Heart right ventricle (tissue), 16 donors: Measurements from ENCODE around the gene MAPK8IP2. TPM values are rescaled to one million over a fixed set of nuclear protein-coding genes. Genes with fewer than 3 reads are reported as not detected.

Experiments used
- ATAC-seq, 8 donors: fragments of 200-7000 bp; cut with Tn5 transposase; one replicate each; pipeline ENCODE4 v1.9.1; 2020; ENCODE audit warnings: mild to moderate bottlenecking in 8 of 8, moderate library complexity in 8 of 8, moderate number of reproducible peaks in 1 of 8
- DNase-seq, 2 donors: peaks; one replicate each; pipeline ENCODE4 v3.0.0-alpha.2; 2020
- H3K27ac ChIP-seq, 10 donors: fragments of 200-600 bp; sonication (generic) in 2 of 10; one replicate each; pipeline versions ENCODE4 v1.5.0 to v1.8.0; 2020 to 2022; ENCODE audit warnings: mild to moderate bottlenecking in 3 of 10
- H3K27me3 ChIP-seq, 7 donors: fragments of 200-600 bp; one replicate each; pipeline ENCODE4 v1.8.0; 2021 to 2022; ENCODE audit warnings: mild to moderate bottlenecking in 2 of 7
- H3K36me3 ChIP-seq, 9 donors: fragments of 200-600 bp; sonication (generic) in 1 of 9; one replicate each; pipeline versions ENCODE4 v1.5.0 to v1.8.0; 2020 to 2022; ENCODE audit warnings: mild to moderate bottlenecking in 2 of 9
- H3K4me1 ChIP-seq, 9 donors: fragments of 200-600 bp; sonication (generic) in 1 of 9; one replicate each; pipeline versions ENCODE4 v1.5.0 to v1.8.0; 2020 to 2022; ENCODE audit warnings: mild to moderate bottlenecking in 4 of 9
- H3K4me3 ChIP-seq, 10 donors: fragments of 200-600 bp; sonication (generic) in 2 of 10; one replicate each; pipeline versions ENCODE4 v1.5.0 to v1.8.0; 2020 to 2022; ENCODE audit warnings: mild to moderate bottlenecking in 7 of 10, moderate library complexity in 2 of 10
- H3K9me3 ChIP-seq, 11 donors: fragments of 200-600 bp in 10 of 11; sonication (generic) in 2 of 11; one replicate each; pipeline versions ENCODE4 v1.5.0 to v1.8.0; 2013 to 2022; ENCODE audit warnings: mild to moderate bottlenecking in 2 of 11, control low read depth in 1 of 11, moderate library complexity in 1 of 11
- WGBS, 2 donors: extraction: QIAGEN DNeasy Blood & Tissue Kit; methylation state at CpG; one replicate each; pipeline ENCODE4 v1.1.7; 2013; ENCODE audit warnings: inconsistent platforms in 1 of 2; 5-methylcytosine and 5-hydroxymethylcytosine counted together
- intact Hi-C, 10 donors: fragments of 100-400 bp; cut with DNase I; formaldehyde crosslinking; loops; one replicate each; pipeline versions ENCODE4 v1.11.1 to v1.14.2; 2022
- polyA plus RNA-seq, 2 donors: library from polyadenylated mRNA; stranded (reverse); fragments of 200-250 nt; gene quantifications; one replicate each; pipeline ENCODE4 v1.2.3, GENCODE V29; 2013
- total RNA-seq, 10 donors: library from RNA; stranded (reverse); fragmentation: NEBNext Ultra II Directional in 3 of 10; extraction: Animal tissue kit (Norgen Biotek cat#: 25700) in 3 of 10; gene quantifications; one replicate each; pipeline versions ENCODE4 v1.2.1 to v1.2.4, GENCODE V29; 2021 to 2023
- TF ChIP-seq, protein P1 (sequence below), 9 donors: fragments of 200-600 bp; sonication (generic) in 2 of 9; IDR thresholded peaks; one replicate each; pipeline versions ENCODE4 v1.5.0 to v1.8.0; 2021 to 2022; ENCODE audit warnings: antibody characterized with exemption in 9 of 9, mild to moderate bottlenecking in 5 of 9, moderate library complexity in 1 of 9
- donor health status: Arrhythmogenic right ventricular cardiomyopathy.
- donor health status: ischemic (EF 13 %, LVEDD 7.1; RV severe dilation, severe dysfunction).
- donor health status: healthy with polysubstance abuse.
- donor health status: DM: no; HTN: yes; CAD: no.
- donor health status: DM: no; HTN: no; CAD: no.
- donor health status: ischemic (EF 25% LVEDD 6.9; RV normal size, moderate dysfunction).
- donor health status: ischemic (EF 25% LVEDD 5.7; RV mildly dilated, moderate dysfunction).
- donor health status: healthy.
- donor health status: DM: yes; HTN: yes; CAD: no.
- donor health status: Ischemic cardiomyopathy.
- donor health status: ischemic (EF 35%, LVEDD 5.7; RV mildly dilated, moderate dysfunction).
- donor health status: nonischemic (EF 11% LVEDD 7.7; RV severe dilation, severe dysfunction).
- donor health status: DM: yes; HTN: yes; CAD: no.
- donor health status: PGD.
- donor health status: ischemic (EF 29% LVEDD 5.4; RV normal size, mild dysfunction).
- donor health status: nonischemic (EF 23%, LVEDD 6.1; RV moderate dilation, normal function).

MAPK8IP2 gene
- total and polyA plus RNA-seq, 12 donors, result 0.08 to 0.52 (median 0.27) TPM

DNA sequence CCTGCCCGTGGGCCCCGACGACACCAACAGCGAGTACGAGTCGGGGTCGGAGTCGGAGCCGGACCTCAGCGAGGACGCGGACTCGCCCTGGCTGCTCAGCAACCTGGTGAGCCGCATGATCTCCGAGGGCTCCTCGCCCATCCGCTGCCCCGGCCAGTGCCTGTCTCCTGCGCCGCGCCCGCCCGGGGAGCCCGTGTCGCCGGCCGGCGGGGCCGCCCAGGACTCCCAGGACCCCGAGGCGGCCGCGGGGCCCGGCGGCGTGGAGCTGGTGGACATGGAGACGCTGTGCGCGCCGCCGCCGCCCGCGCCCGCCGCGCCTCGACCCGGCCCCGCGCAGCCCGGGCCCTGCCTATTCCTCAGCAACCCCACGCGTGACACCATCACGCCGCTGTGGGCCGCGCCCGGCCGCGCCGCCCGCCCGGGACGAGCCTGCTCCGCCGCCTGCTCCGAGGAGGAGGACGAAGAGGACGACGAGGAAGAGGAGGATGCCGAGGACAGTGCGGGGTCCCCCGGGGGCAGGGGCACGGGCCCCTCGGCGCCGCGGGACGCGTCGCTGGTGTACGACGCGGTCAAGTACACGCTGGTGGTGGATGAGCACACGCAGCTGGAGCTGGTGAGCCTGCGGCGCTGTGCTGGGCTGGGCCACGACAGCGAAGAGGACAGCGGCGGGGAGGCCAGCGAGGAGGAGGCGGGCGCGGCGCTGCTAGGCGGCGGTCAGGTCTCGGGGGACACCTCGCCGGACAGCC, 3.8 kb downstream of the MAPK8IP2 start:
- no peak overlapping the region for H3K4me3 ChIP-seq
- intact Hi-C loops, result no loop called here
- DNase-seq, result no peak
- WGBS, 2 donors, result 46 to 50% methylated on average over 61 to 103 of the region's 103 CpGs
- no peak overlapping the region for H3K27ac ChIP-seq
- TF ChIP-seq, protein P1, sequence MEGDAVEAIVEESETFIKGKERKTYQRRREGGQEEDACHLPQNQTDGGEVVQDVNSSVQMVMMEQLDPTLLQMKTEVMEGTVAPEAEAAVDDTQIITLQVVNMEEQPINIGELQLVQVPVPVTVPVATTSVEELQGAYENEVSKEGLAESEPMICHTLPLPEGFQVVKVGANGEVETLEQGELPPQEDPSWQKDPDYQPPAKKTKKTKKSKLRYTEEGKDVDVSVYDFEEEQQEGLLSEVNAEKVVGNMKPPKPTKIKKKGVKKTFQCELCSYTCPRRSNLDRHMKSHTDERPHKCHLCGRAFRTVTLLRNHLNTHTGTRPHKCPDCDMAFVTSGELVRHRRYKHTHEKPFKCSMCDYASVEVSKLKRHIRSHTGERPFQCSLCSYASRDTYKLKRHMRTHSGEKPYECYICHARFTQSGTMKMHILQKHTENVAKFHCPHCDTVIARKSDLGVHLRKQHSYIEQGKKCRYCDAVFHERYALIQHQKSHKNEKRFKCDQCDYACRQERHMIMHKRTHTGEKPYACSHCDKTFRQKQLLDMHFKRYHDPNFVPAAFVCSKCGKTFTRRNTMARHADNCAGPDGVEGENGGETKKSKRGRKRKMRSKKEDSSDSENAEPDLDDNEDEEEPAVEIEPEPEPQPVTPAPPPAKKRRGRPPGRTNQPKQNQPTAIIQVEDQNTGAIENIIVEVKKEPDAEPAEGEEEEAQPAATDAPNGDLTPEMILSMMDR (IDR thresholded peaks at IDR 0.05), result no peak
- H3K36me3 ChIP-seq, result no peaks in the 10 kb centered on the region
- no peak for ATAC-seq
- peaks cover 5 to 79% (median 69%) of the 10 kb centered on the region in 7 donors for H3K27me3 ChIP-seq
- no peaks in the 10 kb centered on the region for H3K9me3 ChIP-seq
- peaks cover 0 to 14% (median 5%) of the 10 kb centered on the region in 9 donors for H3K4me1 ChIP-seq

DNA sequence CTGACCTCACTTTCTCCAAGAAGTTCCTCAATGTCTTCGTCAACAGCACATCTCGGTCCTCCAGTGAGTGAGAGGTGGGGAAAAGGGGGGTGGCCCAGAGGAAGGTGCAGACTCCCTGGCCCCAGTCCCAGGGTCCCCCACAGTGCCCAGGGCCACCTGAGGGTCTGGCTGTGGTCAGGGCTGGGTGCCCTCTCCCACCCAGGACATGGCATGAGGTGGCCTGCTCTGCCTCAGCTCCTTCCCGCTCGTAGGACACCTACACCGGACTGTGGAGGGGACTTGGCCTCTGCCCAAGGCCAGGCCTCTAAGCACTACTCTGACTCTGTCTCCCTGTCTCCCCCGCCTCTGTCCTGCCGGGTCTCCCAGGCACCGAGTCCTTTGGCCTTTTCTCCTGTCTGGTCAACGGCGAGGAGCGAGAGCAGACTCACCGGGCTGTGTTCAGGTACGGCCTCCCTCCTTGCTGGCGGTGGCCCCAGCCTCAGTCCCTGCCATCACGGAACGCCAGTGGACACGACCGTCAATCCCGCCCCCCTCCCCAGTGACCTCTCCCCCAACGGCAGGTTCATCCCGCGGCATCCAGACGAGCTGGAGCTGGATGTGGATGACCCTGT, 4.5 kb downstream of the MAPK8IP2 start:
- ATAC-seq, result no peak

DNA sequence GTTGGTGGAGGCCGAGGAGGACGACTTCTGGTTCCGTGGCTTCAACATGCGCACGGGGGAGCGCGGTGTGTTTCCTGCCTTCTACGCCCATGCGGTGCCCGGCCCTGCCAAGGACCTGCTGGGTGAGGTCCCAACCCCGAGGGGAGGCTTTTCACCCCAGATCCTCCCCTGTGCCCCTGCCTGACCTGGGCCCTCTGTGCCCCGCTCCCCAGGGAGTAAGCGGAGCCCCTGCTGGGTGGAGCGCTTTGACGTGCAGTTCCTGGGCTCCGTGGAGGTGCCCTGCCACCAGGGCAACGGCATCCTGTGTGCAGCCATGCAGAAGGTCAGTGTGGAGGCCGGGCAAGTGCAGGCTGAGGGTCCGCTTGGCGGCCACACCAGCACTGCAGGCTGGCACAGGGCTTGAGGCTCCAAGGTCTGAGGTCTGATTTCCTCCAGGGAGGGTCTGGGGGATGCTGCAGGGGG, 5.1 kb downstream of the MAPK8IP2 start:
- DNase-seq (no peak), ATAC-seq (no peak)
- Histone ChIP-seq H3K4me1 (peaks cover 0 to 10% (median 0%) of the 10 kb centered on the region in 9 donors), H3K9me3 (no peaks in the 10 kb centered on the region), H3K4me3 (no peak overlapping the region), H3K27me3 (peaks cover 5 to 74% (median 63%) of the 10 kb centered on the region in 7 donors), H3K36me3 (no peaks in the 10 kb centered on the region), H3K27ac (no peak overlapping the region)
- 85 to 86% methylated on average over 20 of the region's 20 CpGs for WGBS, 2 donors
- TF ChIP-seq, protein P1 (IDR thresholded peaks at IDR 0.05), result no peak
- intact Hi-C loops, result no loop called here

More for the DNA sequence above, 4.5 kb downstream of the MAPK8IP2 start:
- peaks cover 0 to 10% (median 2%) of the 10 kb centered on the region in 9 donors for H3K4me1 ChIP-seq
- H3K4me3 ChIP-seq, result no peak overlapping the region
- DNase-seq, result no peak
- H3K27me3 ChIP-seq, result peaks cover 5 to 76% (median 62%) of the 10 kb centered on the region in 7 donors
- no peaks in the 10 kb centered on the region for H3K9me3 ChIP-seq
- H3K36me3 ChIP-seq, result no peaks in the 10 kb centered on the region
- WGBS, 2 donors, result 78 to 82% methylated on average over 23 of the region's 23 CpGs
- H3K27ac ChIP-seq, result no peak overlapping the region
- TF ChIP-seq, protein P1 (IDR thresholded peaks at IDR 0.05), result no peak
- intact Hi-C loops, result no loop called here

DNA sequence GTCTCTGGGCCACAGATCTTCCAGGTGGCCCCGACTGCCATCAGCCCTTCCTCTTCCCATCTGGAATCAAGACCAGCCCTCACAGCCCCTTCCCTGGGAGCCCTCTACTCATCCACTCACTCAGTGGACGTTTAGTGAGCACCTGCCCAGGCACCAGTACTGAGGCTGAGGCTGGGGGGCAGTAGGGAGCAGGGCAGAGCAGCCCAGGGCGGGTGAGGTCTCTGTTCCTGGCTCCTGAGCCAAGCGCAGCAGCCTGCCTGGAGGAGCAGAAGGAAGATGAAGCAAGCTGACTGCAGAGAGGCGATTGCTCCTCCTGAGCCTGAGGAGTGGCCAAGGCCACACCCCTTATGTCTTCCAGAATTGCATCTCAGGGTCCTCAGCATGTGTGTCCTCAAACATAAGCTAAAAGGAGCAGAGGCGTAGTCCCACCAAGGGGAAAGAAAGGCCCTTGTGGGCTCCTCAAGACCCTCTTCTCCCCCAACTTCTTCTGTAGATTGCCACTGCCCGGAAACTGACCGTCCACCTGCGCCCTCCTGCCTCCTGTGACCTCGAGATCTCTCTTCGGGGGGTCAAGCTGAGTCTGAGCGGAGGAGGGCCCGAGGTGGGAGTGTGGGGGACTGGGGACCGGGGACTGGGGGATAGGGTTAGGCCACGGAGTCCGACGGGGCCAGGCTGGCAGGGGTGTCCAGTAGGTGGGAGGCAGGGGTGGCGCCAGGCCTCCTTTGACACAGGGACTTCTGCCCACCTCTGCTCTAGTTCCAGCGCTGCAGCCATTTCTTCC, 5.8 kb downstream of the MAPK8IP2 start:
- ATAC-seq (no peak), DNase-seq (no peak)
- H3K36me3 ChIP-seq, result no peaks in the 10 kb centered on the region
- H3K27ac ChIP-seq, result no peak overlapping the region
- peaks cover 0 to 69% (median 58%) of the 10 kb centered on the region in 7 donors for H3K27me3 ChIP-seq
- H3K4me1 ChIP-seq, result peaks cover 0 to 6% (median 0%) of the 10 kb centered on the region in 9 donors
- 75 to 79% methylated on average over 19 of the region's 19 CpGs for WGBS, 2 donors
- no peaks in the 10 kb centered on the region for H3K9me3 ChIP-seq
- intact Hi-C loops, result no loop called here
- no peak overlapping the region for H3K4me3 ChIP-seq
- TF ChIP-seq, protein P1 (IDR thresholded peaks at IDR 0.05), result peak in 1 of 9 donors; percentile 14
